NT2/D1 (cell line): Measurements from ENCODE around the gene RNASEH2C.

Experiments
- DNase-seq: peaks from one replicate; pipeline ENCODE4 v3.0.0-alpha.2; 2011; ENCODE audit warnings: low read depth, low spot score
- H3K27me3 ChIP-seq: 2 replicates; pipeline ENCODE4 v1.6.0; 2011; ENCODE audit warnings: mild to moderate bottlenecking; ENCODE audit not compliant: insufficient read length, insufficient read depth
- H3K36me3 ChIP-seq: 2 replicates; pipeline ENCODE4 v1.6.1; 2011; ENCODE audit warnings: mild to moderate bottlenecking, low read length, mixed read lengths; ENCODE audit not compliant: insufficient read depth, insufficient read length
- H3K4me1 ChIP-seq: 2 replicates; pipeline ENCODE4 v1.5.1; 2011; ENCODE audit not compliant: insufficient read depth, insufficient read length
- H3K4me3 ChIP-seq: 2 replicates; pipeline ENCODE4 v1.5.1; 2011; ENCODE audit warnings: low read depth; ENCODE audit not compliant: insufficient read length
- H3K9ac ChIP-seq: 2 replicates; pipeline ENCODE4 v1.6.0; 2011; ENCODE audit warnings: low read depth; ENCODE audit not compliant: insufficient read length
- H3K9me3 ChIP-seq: 2 replicates; pipeline ENCODE4 v1.5.1; 2011; ENCODE audit warnings: mild to moderate bottlenecking, low read length; ENCODE audit not compliant: insufficient read depth
- SUZ12 ChIP-seq: IDR thresholded peaks from 2 replicates; pipeline ENCODE4 v1.6.1; 2011; ENCODE audit not compliant: insufficient read length, insufficient read depth; ENCODE audit errors: extremely low read depth
- YY1 ChIP-seq: IDR thresholded peaks from 2 replicates; pipeline ENCODE4 v1.6.1; 2011; ENCODE audit not compliant: insufficient read length, insufficient read depth
- ZNF274 ChIP-seq: IDR thresholded peaks from 2 replicates; pipeline ENCODE4 v1.6.1; 2011; ENCODE audit warnings: mild to moderate bottlenecking, low read depth, low read length

Gene RNASEH2C

GRCh38 chr11:65680192-65680743 is 40.3 kb downstream of the RNASEH2C start:
- TF ChIP-seq YY1, result no peak
- no peak for TF ChIP-seq SUZ12
- no peak for TF ChIP-seq ZNF274
- no peaks in the 10 kb centered on the region for H3K4me1 ChIP-seq

DNA sequence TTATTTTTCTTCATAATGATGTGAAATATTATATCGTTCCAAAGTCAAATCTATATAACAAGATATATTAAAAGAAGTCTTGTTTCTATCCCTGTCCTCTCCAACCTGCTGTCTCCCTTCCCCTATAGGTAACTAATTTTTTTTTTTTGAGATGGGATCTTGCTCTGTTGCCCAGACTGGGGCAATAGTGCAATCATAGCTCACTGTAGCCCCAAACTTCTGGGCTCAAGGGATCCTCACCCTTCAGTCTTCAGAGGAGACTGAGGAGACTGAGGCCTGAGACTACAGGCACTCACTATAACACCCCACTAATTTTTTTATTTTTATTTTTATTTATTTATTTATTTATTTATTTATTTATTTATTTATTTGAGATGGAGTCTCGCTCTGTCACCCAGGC is 47.6 kb downstream of the RNASEH2C start:
- Histone ChIP-seq H3K36me3 (no peaks in the 10 kb centered on the region), H3K4me1 (no peaks in the 10 kb centered on the region), H3K9ac (no peak overlapping the region), H3K4me3 (no peak overlapping the region), H3K27me3 (no peaks in the 10 kb centered on the region), H3K9me3 (no peaks in the 10 kb centered on the region)
- no peak for DNase-seq
- no peak for TF ChIP-seq ZNF274

More at GRCh38 chr11:65680192-65680743, 40.3 kb downstream of the RNASEH2C start:
- Histone ChIP-seq H3K4me3 (no peak overlapping the region), H3K36me3 (no peaks in the 10 kb centered on the region), H3K9me3 (no peaks in the 10 kb centered on the region), H3K27me3 (no peaks in the 10 kb centered on the region), H3K9ac (no peak overlapping the region)
- no peak for DNase-seq

DNA sequence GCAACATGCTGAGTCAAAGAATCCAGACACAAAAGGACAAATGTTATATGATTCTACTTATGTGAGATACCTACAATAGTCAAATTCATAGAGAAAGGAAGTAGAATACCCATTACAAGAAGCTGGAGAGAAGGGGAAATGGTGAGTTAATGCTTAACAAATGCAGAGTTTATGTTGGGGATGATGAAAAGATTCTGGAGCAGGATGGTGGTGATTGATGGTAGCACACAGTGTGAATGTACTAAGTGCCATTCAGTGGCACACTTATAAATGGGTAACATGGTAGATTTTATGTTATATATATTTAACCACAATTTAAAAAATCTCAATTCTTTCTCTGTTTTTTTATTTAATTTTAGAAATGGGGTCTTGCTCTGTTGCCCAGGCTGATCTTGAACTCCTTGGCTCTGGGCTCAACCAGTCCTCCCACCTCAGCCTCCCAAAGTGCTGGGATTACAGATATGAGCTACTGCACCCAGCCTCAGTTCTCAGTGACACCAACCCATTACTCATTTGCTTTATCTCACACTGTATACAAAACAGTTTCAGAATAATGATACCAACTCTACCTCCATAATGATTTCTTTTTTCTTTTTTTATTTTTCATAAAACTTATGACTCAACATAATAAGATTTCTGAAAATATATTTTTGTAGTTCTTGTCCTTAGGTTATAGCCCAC is 48.3 kb downstream of the RNASEH2C start:
- no peak for DNase-seq
- no peaks in the 10 kb centered on the region for H3K4me1 ChIP-seq
- no peaks in the 10 kb centered on the region for H3K36me3 ChIP-seq
- TF ChIP-seq SUZ12, result no peak
- no peak for TF ChIP-seq ZNF274
- TF ChIP-seq YY1, result no peak
- no peak overlapping the region for H3K9ac ChIP-seq
- no peaks in the 10 kb centered on the region for H3K27me3 ChIP-seq
- no peak overlapping the region for H3K4me3 ChIP-seq
- no peaks in the 10 kb centered on the region for H3K9me3 ChIP-seq
